SK-N-SH treated with all-trans-retinoic acid at 6 μM for 48 hours (cell line): ENCODE results near the gene DBNDD1.

Experiments used
- ATAC-seq: fragments of 200-7000 bp; cut with Tn5 transposase; 3 replicates; pipeline ENCODE4 v1.9.1; 2020; ENCODE audit warnings: mild to moderate bottlenecking, moderate library complexity
- ARNTL ChIP-seq: fragments of 450-650 bp; formaldehyde crosslinking; IDR thresholded peaks from 2 replicates; pipeline ENCODE4 v1.5.0; 2020; ENCODE audit warnings: low read depth, mild to moderate bottlenecking, moderate library complexity, borderline replicate concordance
- BACH2 ChIP-seq: fragments of 250-450 bp; sonication (Bioruptor Pico); IDR thresholded peaks from 2 replicates; pipeline ENCODE4 v1.9.0; 2021; ENCODE audit warnings: mild to moderate bottlenecking, borderline replicate concordance
- CREB5 ChIP-seq: fragments of 250-450 bp; sonication (Bioruptor Pico); IDR thresholded peaks from 2 replicates; pipeline ENCODE4 v1.5.1; 2020; ENCODE audit warnings: low read depth, mild to moderate bottlenecking, moderate library complexity
- CSDC2 ChIP-seq: fragments of 250-450 bp; sonication (Bioruptor Pico); IDR thresholded peaks from 2 replicates; pipeline ENCODE4 v1.5.0; 2020; ENCODE audit warnings: mild to moderate bottlenecking, moderate library complexity
- ESRRG ChIP-seq: fragments of 250-450 bp; sonication (Bioruptor Pico); IDR thresholded peaks from 2 replicates; pipeline ENCODE4 v1.6.1; 2021; ENCODE audit warnings: mild to moderate bottlenecking
- GLIS3 ChIP-seq: fragments of 250-450 bp; sonication (Bioruptor Pico); IDR thresholded peaks from 2 replicates; pipeline ENCODE4 v1.5.0; 2020; ENCODE audit warnings: mild to moderate bottlenecking, moderate library complexity
- ISL1 ChIP-seq: fragments of 250-450 bp; sonication (Bioruptor Pico); IDR thresholded peaks from 2 replicates; pipeline ENCODE4 v2.1.2; 2022; ENCODE audit warnings: mild to moderate bottlenecking, moderate library complexity
- OSR1 ChIP-seq: fragments of 250-450 bp; sonication (Bioruptor Pico); IDR thresholded peaks from 2 replicates; pipeline ENCODE4 v1.8.0; 2022; ENCODE audit warnings: moderate library complexity, mild to moderate bottlenecking, inconsistent platforms
- POU6F1 ChIP-seq: fragments of 250-450 bp; sonication (Bioruptor Pico); IDR thresholded peaks from 2 replicates; pipeline ENCODE4 v1.8.0; 2021; ENCODE audit warnings: low read depth, mild to moderate bottlenecking, moderate library complexity, borderline replicate concordance
- RARB ChIP-seq: fragments of 250-450 bp; sonication (Bioruptor Pico); IDR thresholded peaks from 2 replicates; pipeline ENCODE4 v1.8.0; 2021; ENCODE audit warnings: mild to moderate bottlenecking, moderate library complexity
- SNAI2 ChIP-seq: fragments of 250-450 bp; sonication (Bioruptor Pico); IDR thresholded peaks from 2 replicates; pipeline ENCODE4 v1.5.0; 2020; ENCODE audit warnings: mild to moderate bottlenecking, moderate library complexity
- TSHZ2 ChIP-seq: fragments of 250-450 bp; sonication (Bioruptor Pico); IDR thresholded peaks from 2 replicates; pipeline ENCODE4 v1.5.0; 2020; ENCODE audit warnings: mild to moderate bottlenecking, moderate library complexity
- ZC3H10 ChIP-seq: fragments of 250-450 bp; sonication (Bioruptor Pico); IDR thresholded peaks from 2 replicates; pipeline ENCODE4 v1.5.1; 2021; ENCODE audit warnings: mild to moderate bottlenecking, moderate library complexity
- ZFP30 ChIP-seq: fragments of 450-650 bp; formaldehyde crosslinking; IDR thresholded peaks from 2 replicates; pipeline ENCODE4 v1.5.0; 2022; ENCODE audit warnings: mild to moderate bottlenecking, moderate library complexity
- ZNF565 ChIP-seq: fragments of 450-650 bp; formaldehyde crosslinking; conservative IDR thresholded peaks from 2 replicates; pipeline ENCODE4 v1.5.0; 2020; ENCODE audit warnings: low read depth, mild to moderate bottlenecking, moderate library complexity
- ZNF70 ChIP-seq: fragments of 450-650 bp; formaldehyde crosslinking; IDR thresholded peaks from 2 replicates; pipeline ENCODE4 v1.5.0; 2020; ENCODE audit warnings: mild to moderate bottlenecking, moderate library complexity
- TF ChIP-seq, protein P1 (sequence below): fragments of 250-450 bp; sonication (Bioruptor Pico); IDR thresholded peaks from 2 replicates; pipeline ENCODE4 v1.8.0; 2020; ENCODE audit warnings: mild to moderate bottlenecking, moderate library complexity, borderline replicate concordance
- TF ChIP-seq, protein P2 (sequence below): fragments of 250-450 bp; sonication (Bioruptor Pico); IDR thresholded peaks from 2 replicates; pipeline ENCODE4 v1.5.1; 2021; ENCODE audit warnings: mild to moderate bottlenecking, moderate library complexity

Gene DBNDD1

DNA sequence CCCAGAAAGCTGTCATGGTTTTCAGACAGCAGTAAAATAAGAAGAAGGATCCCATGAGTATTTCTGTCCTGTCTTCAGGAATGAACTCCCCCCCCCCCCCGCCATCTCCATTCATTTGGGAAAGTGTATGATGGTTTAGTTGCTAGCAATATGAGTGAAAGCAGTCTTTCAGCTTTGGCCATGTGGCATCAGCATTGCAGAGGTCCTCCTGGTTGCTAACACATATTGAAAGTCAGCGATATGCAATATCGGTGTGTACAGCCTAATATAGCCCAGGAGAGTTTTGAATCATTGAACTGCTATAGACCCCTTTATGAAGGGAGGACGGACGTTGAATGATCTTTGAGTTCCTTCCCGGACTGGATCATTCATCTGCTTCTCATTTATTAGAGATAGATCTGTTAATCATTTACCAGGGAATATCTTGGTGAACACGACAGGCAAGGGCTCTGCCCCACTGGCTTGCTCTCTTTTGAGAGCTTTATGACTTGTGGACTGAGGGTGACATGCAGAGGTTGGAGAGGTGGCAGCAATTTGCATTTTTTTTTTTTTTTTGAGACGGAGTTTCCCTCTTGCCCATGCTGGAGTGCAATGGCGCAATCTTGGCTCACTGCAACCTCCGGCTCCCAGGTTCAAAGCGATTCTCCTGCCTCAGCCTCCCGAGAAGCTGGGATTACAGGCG is 45.5 kb downstream of the DBNDD1 start:
- TF ChIP-seq CSDC2 (CRISPR knock-in tag), result no peak
- no peak for TF ChIP-seq CREB5 (CRISPR knock-in tag)
- TF ChIP-seq ISL1, result no peak
- no peak for TF ChIP-seq RARB (CRISPR knock-in tag)
- TF ChIP-seq, protein P1, sequence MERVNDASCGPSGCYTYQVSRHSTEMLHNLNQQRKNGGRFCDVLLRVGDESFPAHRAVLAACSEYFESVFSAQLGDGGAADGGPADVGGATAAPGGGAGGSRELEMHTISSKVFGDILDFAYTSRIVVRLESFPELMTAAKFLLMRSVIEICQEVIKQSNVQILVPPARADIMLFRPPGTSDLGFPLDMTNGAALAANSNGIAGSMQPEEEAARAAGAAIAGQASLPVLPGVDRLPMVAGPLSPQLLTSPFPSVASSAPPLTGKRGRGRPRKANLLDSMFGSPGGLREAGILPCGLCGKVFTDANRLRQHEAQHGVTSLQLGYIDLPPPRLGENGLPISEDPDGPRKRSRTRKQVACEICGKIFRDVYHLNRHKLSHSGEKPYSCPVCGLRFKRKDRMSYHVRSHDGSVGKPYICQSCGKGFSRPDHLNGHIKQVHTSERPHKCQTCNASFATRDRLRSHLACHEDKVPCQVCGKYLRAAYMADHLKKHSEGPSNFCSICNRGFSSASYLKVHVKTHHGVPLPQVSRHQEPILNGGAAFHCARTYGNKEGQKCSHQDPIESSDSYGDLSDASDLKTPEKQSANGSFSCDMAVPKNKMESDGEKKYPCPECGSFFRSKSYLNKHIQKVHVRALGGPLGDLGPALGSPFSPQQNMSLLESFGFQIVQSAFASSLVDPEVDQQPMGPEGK (CRISPR knock-in tag), result no peak
- no peak for TF ChIP-seq ZC3H10
- no peak for TF ChIP-seq GLIS3 (CRISPR knock-in tag)
- TF ChIP-seq, protein P2, sequence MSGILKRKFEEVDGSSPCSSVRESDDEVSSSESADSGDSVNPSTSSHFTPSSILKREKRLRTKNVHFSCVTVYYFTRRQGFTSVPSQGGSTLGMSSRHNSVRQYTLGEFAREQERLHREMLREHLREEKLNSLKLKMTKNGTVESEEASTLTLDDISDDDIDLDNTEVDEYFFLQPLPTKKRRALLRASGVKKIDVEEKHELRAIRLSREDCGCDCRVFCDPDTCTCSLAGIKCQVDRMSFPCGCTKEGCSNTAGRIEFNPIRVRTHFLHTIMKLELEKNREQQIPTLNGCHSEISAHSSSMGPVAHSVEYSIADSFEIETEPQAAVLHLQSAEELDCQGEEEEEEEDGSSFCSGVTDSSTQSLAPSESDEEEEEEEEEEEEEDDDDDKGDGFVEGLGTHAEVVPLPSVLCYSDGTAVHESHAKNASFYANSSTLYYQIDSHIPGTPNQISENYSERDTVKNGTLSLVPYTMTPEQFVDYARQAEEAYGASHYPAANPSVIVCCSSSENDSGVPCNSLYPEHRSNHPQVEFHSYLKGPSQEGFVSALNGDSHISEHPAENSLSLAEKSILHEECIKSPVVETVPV (CRISPR knock-in tag), result no peak
- no peak for TF ChIP-seq TSHZ2 (CRISPR knock-in tag)
- TF ChIP-seq SNAI2, result no peak
- no peak for TF ChIP-seq ZNF565 (CRISPR knock-in tag)
- no peak for TF ChIP-seq POU6F1 (CRISPR knock-in tag)
- no peak for TF ChIP-seq BACH2 (CRISPR knock-in tag)
- no peak for TF ChIP-seq ESRRG
- no peak for ATAC-seq

GRCh38 chr16:89973235-89973634 is 46.0 kb downstream of the DBNDD1 start:
- no peak for TF ChIP-seq ARNTL (CRISPR knock-in tag)
- TF ChIP-seq, all 23 proteins: peak for 0
- no peak for ATAC-seq

GRCh38 chr16:89972244-89973234 is 46.7 kb downstream of the DBNDD1 start:
- peak; percentile 95 for ATAC-seq
- TF ChIP-seq TSHZ2 (CRISPR knock-in tag) (no peak), SNAI2 (no peak), ZFP30 (CRISPR knock-in tag) (no peak), ISL1 (no peak), ZNF70 (no peak), ZC3H10 (no peak), OSR1 (CRISPR knock-in tag) (no peak), GLIS3 (CRISPR knock-in tag) (no peak)
